Neural cell (in vitro differentiated cells): ENCODE measurements around the gene PFKFB4. TPM values are rescaled to one million over a fixed set of nuclear protein-coding genes. Genes with fewer than 3 reads are reported as not detected.
"Not testable (repeated sequence)": the region's sequence is repeated elsewhere in the genome, so short reads cannot be mapped to it uniquely, and the experiment has no call there.

Source experiments
- H2AFZ ChIP-seq: fragments of 200-600, 300-800 bp; sonication (generic), shearing (Covaris generic); 2 replicates; pipeline ENCODE4 v1.6.0; 2014; ENCODE audit warnings: low read depth, mild to moderate bottlenecking, antibody characterized with exemption, low read length, moderate library complexity
- H3F3A ChIP-seq: fragments of 200-600 bp; shearing (Covaris generic); 2 replicates; pipeline ENCODE4 v1.6.1; 2016; ENCODE audit warnings: mild to moderate bottlenecking, moderate library complexity, mixed read lengths, antibody characterized with exemption, low read length; ENCODE audit not compliant: insufficient read depth, poor library complexity, severe bottlenecking
- H3K27ac ChIP-seq: fragments of 200-600, 300-800 bp; sonication (generic), shearing (Covaris generic); 2 replicates; pipeline ENCODE4 v1.5.1; 2014; ENCODE audit warnings: mild to moderate bottlenecking, low read length, moderate library complexity
- H3K27me3 ChIP-seq: fragments of 300-800, 200-600 bp; sonication (generic), shearing (Covaris generic); 2 replicates; pipeline ENCODE4 v1.6.0; 2014; ENCODE audit warnings: mild to moderate bottlenecking, low read depth, low read length, moderate library complexity; ENCODE audit not compliant: insufficient read depth
- H3K36me3 ChIP-seq: fragments of 300-800, 200-600 bp; sonication (generic), shearing (Covaris generic); 2 replicates; pipeline ENCODE4 v1.5.1; 2014; ENCODE audit warnings: mild to moderate bottlenecking, antibody characterized with exemption, low read length, moderate library complexity; ENCODE audit not compliant: insufficient read depth
- H3K4me2 ChIP-seq: fragments of 300-800, 200-600 bp; sonication (generic), shearing (Covaris generic); 2 replicates; pipeline ENCODE4 v1.6.0; 2014; ENCODE audit warnings: mild to moderate bottlenecking, low read length
- H3K4me3 ChIP-seq: fragments of 300-800, 200-600 bp; sonication (generic), shearing (Covaris generic); 2 replicates; pipeline ENCODE4 v1.5.1; 2014; ENCODE audit warnings: mild to moderate bottlenecking, low read length, moderate library complexity
- H3K79me2 ChIP-seq: fragments of 200-600 bp; shearing (Covaris generic); replicated peaks from 2 replicates; pipeline ENCODE4 v1.6.0; 2014; ENCODE audit warnings: mild to moderate bottlenecking, low read length, moderate library complexity; ENCODE audit not compliant: insufficient read depth
- H3K9ac ChIP-seq: fragments of 300-800, 200-600 bp; sonication (generic), shearing (Covaris generic); 2 replicates; pipeline ENCODE4 v1.6.1; 2016; ENCODE audit warnings: mild to moderate bottlenecking, low read length, mixed read lengths
- H3K9me2 ChIP-seq: fragments of 200-600 bp; shearing (Covaris generic); 2 replicates; pipeline ENCODE4 v1.6.1; 2016; ENCODE audit warnings: mild to moderate bottlenecking, low read length, mixed read lengths; ENCODE audit not compliant: insufficient read depth
- H3K9me3 ChIP-seq: fragments of 200-600, 300-800 bp; sonication (generic), shearing (Covaris generic); 2 replicates; pipeline ENCODE4 v1.6.1; 2016; ENCODE audit warnings: mild to moderate bottlenecking, mixed run types, low read length, moderate library complexity, mixed read lengths
- H4K20me1 ChIP-seq: fragments of 200-600 bp; shearing (Covaris generic); 2 replicates; pipeline ENCODE4 v1.6.1; 2016; ENCODE audit warnings: mild to moderate bottlenecking, mixed run types; ENCODE audit not compliant: insufficient read depth
- EP300 ChIP-seq: fragments of 450-650 bp; conservative IDR thresholded peaks from 2 replicates; pipeline ENCODE4 v1.6.1; 2014; ENCODE audit warnings: antibody characterized with exemption, mild to moderate bottlenecking, moderate library complexity; ENCODE audit not compliant: poor library complexity, severe bottlenecking
- EZH2 ChIP-seq: fragments of 200-600, 300-800 bp; shearing (Covaris generic), sonication (generic); IDR thresholded peaks from 2 replicates; pipeline ENCODE4 v1.6.1; 2014; ENCODE audit warnings: antibody characterized with exemption, low read length, borderline replicate concordance, mild to moderate bottlenecking; ENCODE audit not compliant: insufficient read depth, poor library complexity, severe bottlenecking
- MXI1 ChIP-seq: fragments of 450-650 bp; conservative IDR thresholded peaks from 2 replicates; pipeline ENCODE4 v1.6.1; 2014; ENCODE audit warnings: antibody characterized with exemption, mild to moderate bottlenecking; ENCODE audit not compliant: poor library complexity, severe bottlenecking
- POLR2AphosphoS5 ChIP-seq: IDR thresholded peaks from 2 replicates; pipeline ENCODE4 v1.6.1; 2012
- RAD21 ChIP-seq: fragments of 450-650 bp; conservative IDR thresholded peaks from 2 replicates; pipeline ENCODE4 v1.6.1; 2014; ENCODE audit warnings: antibody characterized with exemption, mild to moderate bottlenecking, moderate library complexity
- SMC3 ChIP-seq: fragments of 450-650 bp; conservative IDR thresholded peaks from 2 replicates; pipeline ENCODE4 v1.6.1; 2014; ENCODE audit warnings: antibody characterized with exemption, mild to moderate bottlenecking, moderate library complexity; ENCODE audit not compliant: poor library complexity
- TAF1 ChIP-seq: IDR thresholded peaks from 2 replicates; pipeline ENCODE4 v1.6.1; 2012; ENCODE audit warnings: low read depth
- polyA plus RNA-seq: library from polyadenylated mRNA; depleted of rRNA; stranded (reverse); fragments of >200 nt; gene quantifications from 2 replicates; pipeline ENCODE4 v1.2.3, GENCODE V29; 2014
- TF ChIP-seq, protein P1 (sequence below): fragments of 450-650 bp; IDR thresholded peaks from 2 replicates; pipeline ENCODE4 v1.5.1; 2014; ENCODE audit warnings: antibody characterized with exemption, mild to moderate bottlenecking, moderate library complexity; ENCODE audit not compliant: poor library complexity, severe bottlenecking
- TF ChIP-seq, protein P2 (sequence below): IDR thresholded peaks from 2 replicates; pipeline ENCODE4 v1.6.1; 2012; ENCODE audit warnings: borderline replicate concordance

Gene PFKFB4
- polyA plus RNA-seq, 1 donor from 2014 or later: 29.4 TPM

DNA sequence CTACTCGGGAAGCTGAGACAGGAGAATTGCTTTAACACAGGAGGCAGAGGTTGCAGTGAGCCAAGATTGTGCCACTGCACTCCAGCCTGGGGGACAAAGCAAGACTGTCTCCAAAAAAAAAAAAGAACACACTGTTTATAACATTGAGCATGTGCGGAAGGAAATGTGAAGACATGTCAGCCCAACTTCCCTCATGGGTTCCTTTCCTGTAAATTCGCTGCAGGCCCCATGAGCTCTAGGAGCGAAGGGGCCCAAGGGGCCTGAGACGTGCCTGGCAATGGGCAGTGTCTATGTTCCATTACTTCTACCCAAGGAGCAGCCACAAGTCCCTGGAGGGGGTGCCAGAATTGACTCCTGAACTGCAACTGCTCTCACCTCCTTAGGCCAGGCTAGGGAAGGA is 3.2 kb downstream of the PFKFB4 start:
- H3K79me2 ChIP-seq: no peaks in the 10 kb centered on the region
- no peaks in the 10 kb centered on the region for H3K9me2 ChIP-seq
- no peak overlapping the region for H2AFZ ChIP-seq
- no peak overlapping the region for H3K4me2 ChIP-seq
- no peak for TF ChIP-seq SMC3
- TF ChIP-seq, protein P1, sequence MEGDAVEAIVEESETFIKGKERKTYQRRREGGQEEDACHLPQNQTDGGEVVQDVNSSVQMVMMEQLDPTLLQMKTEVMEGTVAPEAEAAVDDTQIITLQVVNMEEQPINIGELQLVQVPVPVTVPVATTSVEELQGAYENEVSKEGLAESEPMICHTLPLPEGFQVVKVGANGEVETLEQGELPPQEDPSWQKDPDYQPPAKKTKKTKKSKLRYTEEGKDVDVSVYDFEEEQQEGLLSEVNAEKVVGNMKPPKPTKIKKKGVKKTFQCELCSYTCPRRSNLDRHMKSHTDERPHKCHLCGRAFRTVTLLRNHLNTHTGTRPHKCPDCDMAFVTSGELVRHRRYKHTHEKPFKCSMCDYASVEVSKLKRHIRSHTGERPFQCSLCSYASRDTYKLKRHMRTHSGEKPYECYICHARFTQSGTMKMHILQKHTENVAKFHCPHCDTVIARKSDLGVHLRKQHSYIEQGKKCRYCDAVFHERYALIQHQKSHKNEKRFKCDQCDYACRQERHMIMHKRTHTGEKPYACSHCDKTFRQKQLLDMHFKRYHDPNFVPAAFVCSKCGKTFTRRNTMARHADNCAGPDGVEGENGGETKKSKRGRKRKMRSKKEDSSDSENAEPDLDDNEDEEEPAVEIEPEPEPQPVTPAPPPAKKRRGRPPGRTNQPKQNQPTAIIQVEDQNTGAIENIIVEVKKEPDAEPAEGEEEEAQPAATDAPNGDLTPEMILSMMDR: no peak
- TF ChIP-seq, protein P2, sequence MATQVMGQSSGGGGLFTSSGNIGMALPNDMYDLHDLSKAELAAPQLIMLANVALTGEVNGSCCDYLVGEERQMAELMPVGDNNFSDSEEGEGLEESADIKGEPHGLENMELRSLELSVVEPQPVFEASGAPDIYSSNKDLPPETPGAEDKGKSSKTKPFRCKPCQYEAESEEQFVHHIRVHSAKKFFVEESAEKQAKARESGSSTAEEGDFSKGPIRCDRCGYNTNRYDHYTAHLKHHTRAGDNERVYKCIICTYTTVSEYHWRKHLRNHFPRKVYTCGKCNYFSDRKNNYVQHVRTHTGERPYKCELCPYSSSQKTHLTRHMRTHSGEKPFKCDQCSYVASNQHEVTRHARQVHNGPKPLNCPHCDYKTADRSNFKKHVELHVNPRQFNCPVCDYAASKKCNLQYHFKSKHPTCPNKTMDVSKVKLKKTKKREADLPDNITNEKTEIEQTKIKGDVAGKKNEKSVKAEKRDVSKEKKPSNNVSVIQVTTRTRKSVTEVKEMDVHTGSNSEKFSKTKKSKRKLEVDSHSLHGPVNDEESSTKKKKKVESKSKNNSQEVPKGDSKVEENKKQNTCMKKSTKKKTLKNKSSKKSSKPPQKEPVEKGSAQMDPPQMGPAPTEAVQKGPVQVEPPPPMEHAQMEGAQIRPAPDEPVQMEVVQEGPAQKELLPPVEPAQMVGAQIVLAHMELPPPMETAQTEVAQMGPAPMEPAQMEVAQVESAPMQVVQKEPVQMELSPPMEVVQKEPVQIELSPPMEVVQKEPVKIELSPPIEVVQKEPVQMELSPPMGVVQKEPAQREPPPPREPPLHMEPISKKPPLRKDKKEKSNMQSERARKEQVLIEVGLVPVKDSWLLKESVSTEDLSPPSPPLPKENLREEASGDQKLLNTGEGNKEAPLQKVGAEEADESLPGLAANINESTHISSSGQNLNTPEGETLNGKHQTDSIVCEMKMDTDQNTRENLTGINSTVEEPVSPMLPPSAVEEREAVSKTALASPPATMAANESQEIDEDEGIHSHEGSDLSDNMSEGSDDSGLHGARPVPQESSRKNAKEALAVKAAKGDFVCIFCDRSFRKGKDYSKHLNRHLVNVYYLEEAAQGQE: no peak
- no peak for TF ChIP-seq POLR2AphosphoS5
- no peak for TF ChIP-seq TAF1
- no peak for TF ChIP-seq RAD21
- TF ChIP-seq EP300: no peak
- no peak for TF ChIP-seq MXI1
- TF ChIP-seq EZH2: no peak
- H4K20me1 ChIP-seq: no peaks in the 10 kb centered on the region
- H3K36me3 ChIP-seq: no peaks in the 10 kb centered on the region
- no peaks in the 10 kb centered on the region for H3F3A ChIP-seq
- no peak overlapping the region for H3K27ac ChIP-seq
- no peaks in the 10 kb centered on the region for H3K27me3 ChIP-seq
- no peak overlapping the region for H3K4me3 ChIP-seq
- no peak overlapping the region for H3K9ac ChIP-seq
- H3K9me3 ChIP-seq: no peaks in the 10 kb centered on the region

DNA sequence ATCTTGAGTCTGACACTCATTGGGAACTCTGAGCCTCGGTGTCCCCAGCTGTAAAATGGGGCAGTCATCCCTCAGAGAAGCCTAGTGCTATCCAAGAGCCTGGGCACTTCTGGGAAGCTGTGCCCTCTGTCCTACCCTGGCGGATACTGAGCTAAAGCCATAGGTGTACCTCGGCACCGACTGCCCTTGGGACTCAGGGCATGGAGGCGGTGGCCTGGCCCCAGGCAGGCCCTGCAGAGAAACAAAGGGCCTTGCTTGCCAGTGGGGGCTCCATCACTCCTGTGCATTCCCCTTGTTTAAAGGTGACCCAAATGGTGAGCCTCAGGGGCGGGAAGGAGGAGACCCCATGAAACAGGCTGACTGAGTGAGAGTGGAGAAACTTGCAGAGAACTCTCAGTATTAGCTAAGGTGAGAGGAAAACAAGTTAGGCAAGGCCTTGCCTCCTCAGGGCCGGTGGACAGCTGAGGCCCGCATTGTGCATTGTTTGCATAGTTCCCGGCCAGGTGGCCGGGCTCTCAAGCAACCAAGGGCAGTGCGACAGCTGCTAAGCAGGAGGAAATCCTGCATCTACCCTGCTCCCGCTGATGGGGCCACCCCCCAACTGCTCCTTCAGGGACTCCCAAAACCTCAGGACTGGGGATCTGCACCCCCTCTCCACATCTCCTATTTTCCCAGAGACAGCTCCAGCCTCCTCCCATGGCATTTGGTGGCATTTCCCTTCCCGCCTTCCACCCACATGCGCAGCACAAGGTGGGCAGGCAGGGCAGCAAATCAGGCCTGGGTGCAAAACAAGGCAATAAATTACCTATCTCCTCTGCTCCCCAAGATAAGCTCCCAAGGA is 4.3 kb downstream of the PFKFB4 start:
- Histone ChIP-seq H3K9me2 (no peaks in the 10 kb centered on the region), H3K27ac (no peak overlapping the region), H3K9me3 (no peaks in the 10 kb centered on the region), H3K9ac (no peak overlapping the region), H3K36me3 (no peaks in the 10 kb centered on the region), H4K20me1 (no peaks in the 10 kb centered on the region), H3K79me2 (no peaks in the 10 kb centered on the region), H3F3A (no peaks in the 10 kb centered on the region), H3K27me3 (no peaks in the 10 kb centered on the region), H2AFZ (no peak overlapping the region), H3K4me3 (no peak overlapping the region), H3K4me2 (no peak overlapping the region)
- TF ChIP-seq POLR2AphosphoS5 (no peak), EZH2 (no peak), MXI1 (no peak), EP300 (no peak), SMC3 (no peak), RAD21 (no peak), TAF1 (no peak)
- TF ChIP-seq, protein P1: no peak
- TF ChIP-seq, protein P2: no peak

DNA sequence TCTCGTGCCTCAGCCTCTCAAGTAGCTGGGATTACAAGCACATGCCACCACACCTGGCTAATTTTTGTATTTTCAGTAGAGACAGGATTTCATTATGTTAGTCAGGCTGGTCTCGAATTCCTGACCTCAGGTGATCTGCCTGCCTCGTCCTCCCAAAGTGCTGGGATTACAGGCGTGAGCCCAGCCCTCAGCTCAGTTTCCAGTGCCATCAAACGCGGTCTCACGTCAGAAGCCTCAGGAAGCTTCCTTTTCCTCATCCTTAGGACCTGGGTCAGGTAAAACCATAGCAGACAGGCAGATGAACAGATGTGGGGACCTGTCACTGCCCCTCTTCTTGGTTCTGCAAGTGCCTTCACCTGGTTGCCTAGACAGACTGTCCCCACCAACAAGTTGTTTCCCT is 5.0 kb downstream of the PFKFB4 start:
- not testable (repeated sequence) for H3K27me3 ChIP-seq, H3K4me2 ChIP-seq, H3K4me3 ChIP-seq, H3K9me3 ChIP-seq, H3K79me2 ChIP-seq, H3K9me2 ChIP-seq, H4K20me1 ChIP-seq, H2AFZ ChIP-seq, H3K36me3 ChIP-seq, H3K9ac ChIP-seq, H3K27ac ChIP-seq, H3F3A ChIP-seq
